ENCODE results near the gene CDH8. TPM values are rescaled to one million over a fixed set of nuclear protein-coding genes. Genes with fewer than 3 reads are reported as not detected.

Gene CDH8
- total and polyA plus RNA-seq, 2 donors (not counting 3 experiments of a cell fraction or from before 2014, with no cell fraction given), result not detected

- ChIA-PET CTCF (no interaction called here), POLR2A (no interaction called here)
- H3K9me1 ChIP-seq (replicated peaks; ENCODE audit: control insufficient read depth, extremely low read depth, insufficient read depth, low read length), result no peaks in the 10 kb centered on the region
- H3K36me3 ChIP-seq (ENCODE audit: control insufficient read depth in 2 of 2, extremely low read depth in 1 of 2, insufficient read depth in 2 of 2, low read length in 2 of 2), result no peaks in the 10 kb centered on the region
- no peak overlapping the region for H2AFZ ChIP-seq (ENCODE audit: low read depth, low read length)
- peaks cover 2% of the 10 kb centered on the region for H3K9me3 ChIP-seq (replicated peaks; ENCODE audit: control insufficient read depth, insufficient read depth, low read length)
- H3K4me2 ChIP-seq (ENCODE audit: insufficient read depth, low read length), result no peak overlapping the region
- no peak overlapping the region for H3K9ac ChIP-seq (replicated peaks; ENCODE audit: extremely low read depth, insufficient read depth, low read length)
- H3K79me2 ChIP-seq (ENCODE audit: control insufficient read depth, insufficient read depth, low read length), result no peaks in the 10 kb centered on the region
- H3K4me3 ChIP-seq (replicated peaks in 1 of 3; ENCODE audit: insufficient read depth in 1 of 3, low read depth in 1 of 3, low read length in 3 of 3), result no peak overlapping the region
- no peaks in the 10 kb centered on the region for H3K4me1 ChIP-seq (ENCODE audit: control insufficient read depth, extremely low read depth, insufficient read depth, low read length)
- no peak for DNase-seq (ENCODE audit: low read depth, low spot score)
- no peak overlapping the region for H3K27ac ChIP-seq (ENCODE audit: insufficient read depth, low read depth, low read length)
- no peak for FAIRE-seq
- no peaks in the 10 kb centered on the region for H3K27me3 ChIP-seq (ENCODE audit: control insufficient read depth in 2 of 2, insufficient read depth in 2 of 2, low read length in 2 of 2)
- no peaks in the 10 kb centered on the region for H4K20me1 ChIP-seq (replicated peaks; ENCODE audit: control insufficient read depth, extremely low read depth, insufficient read depth, low read length)
- no TSS peak for BruUV-seq (replicated peaks)
- TF ChIP-seq POLR2A (IDR thresholded peaks at IDR 0.05; ENCODE audit: low read depth, low read length), result no peak
- TF ChIP-seq, protein P1, sequence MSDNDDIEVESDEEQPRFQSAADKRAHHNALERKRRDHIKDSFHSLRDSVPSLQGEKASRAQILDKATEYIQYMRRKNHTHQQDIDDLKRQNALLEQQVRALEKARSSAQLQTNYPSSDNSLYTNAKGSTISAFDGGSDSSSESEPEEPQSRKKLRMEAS (IDR thresholded peaks at IDR 0.05; ENCODE audit: insufficient read depth, insufficient read length), result no peak
- no peak for TF ChIP-seq GATA2 (IDR thresholded peaks at IDR 0.05; ENCODE audit: insufficient read depth, insufficient read length, low read depth, low read length)
- no peak for TF ChIP-seq FOS (IDR thresholded peaks at IDR 0.05; ENCODE audit: borderline replicate concordance, insufficient read depth, low read length)
- no peak for TF ChIP-seq POLR2AphosphoS5 (IDR thresholded peaks at IDR 0.05; ENCODE audit: insufficient read depth, low read depth, low read length)
- no peak for TF ChIP-seq JUN (IDR thresholded peaks at IDR 0.05; ENCODE audit: borderline replicate concordance, insufficient read depth, insufficient read length, low read depth)
- TF ChIP-seq CTCF (IDR thresholded peaks at IDR 0.05; ENCODE audit: extremely low read depth in 1 of 2, insufficient read depth in 1 of 2, low read depth in 1 of 2, low read length in 2 of 2), result no peak
- no peak for TF ChIP-seq EZH2 (IDR thresholded peaks at IDR 0.05; ENCODE audit: borderline replicate concordance, low read depth, low read length, severe bottlenecking)
- TF ChIP-seq MYC (IDR thresholded peaks at IDR 0.05; ENCODE audit: low read depth, low read length), result no peak
- dilution Hi-C loops (cut with MboI; ENCODE audit: extremely low pct_ligation_motif_present, low sequenced_read_pairs) (no loop called here), intact Hi-C loops (cut with micrococcal nuclease) (no loop called here)
Observed at GRCh38 chr16:61926766-61927165, 109.5 kb downstream of the CDH8 start.
